ENCODE measurements around the gene TMEM101. TPM values are rescaled to one million over a fixed set of nuclear protein-coding genes. Genes with fewer than 3 reads are reported as not detected.

The TMEM101 gene
- total and polyA plus RNA-seq, 2 of the 8 experiments (the other 6 are each of a cell fraction or from before 2014, with no cell fraction given), result 16.1 to 44.7 TPM

- TF ChIP-seq CHD1 (IDR thresholded peaks at IDR 0.05; ENCODE audit: low read depth, low read length), result no peak
- TF ChIP-seq HDAC2 (IDR thresholded peaks at IDR 0.05; ENCODE audit: borderline replicate concordance in 1 of 2, low read depth in 2 of 2, low read length in 2 of 2), result no peak
- TF ChIP-seq RXRA (IDR thresholded peaks at IDR 0.05; ENCODE audit: insufficient read depth, low read depth, low read length), result no peak
- TF ChIP-seq BACH1 (IDR thresholded peaks at IDR 0.05; ENCODE audit: low read length), result no peak
- no peak for TF ChIP-seq RBBP5 (IDR thresholded peaks at IDR 0.05; ENCODE audit: borderline replicate concordance, low read depth, low read length)
- TF ChIP-seq CHD7 (IDR thresholded peaks at IDR 0.05; ENCODE audit: insufficient replicate concordance, low read length), result no peak
- TF ChIP-seq SP2 (IDR thresholded peaks at IDR 0.05; ENCODE audit: low read length), result no peak
- TF ChIP-seq SRF (IDR thresholded peaks at IDR 0.05; ENCODE audit: low read depth, low read length), result no peak
- no peak for TF ChIP-seq EP300 (IDR thresholded peaks at IDR 0.05; ENCODE audit: borderline replicate concordance in 1 of 2, low read depth in 2 of 2, low read length in 2 of 2)
Observed at GRCh38 chr17:43976963-43977837, 37.6 kb downstream of the TMEM101 start (continued).

Data from H1 (cell line).